ENCODE results near the gene KPTN.

KPTN gene

GRCh38 chr19:47497050-47497766 is 13.2 kb upstream of the KPTN start:
- DNase-seq (ENCODE audit: low read depth, low spot score) = no peak
- TF ChIP-seq CTCF (IDR thresholded peaks at IDR 0.05; ENCODE audit: low read depth, low read length) = no peak
- no peak overlapping the region for H3K4me3 ChIP-seq (ENCODE audit: low read depth, low read length)
- in situ Hi-C loops (cut with HindIII; ENCODE audit: low sequenced_read_pairs) = no loop called here

- TF ChIP-seq CTCF (IDR thresholded peaks at IDR 0.05; ENCODE audit: low read depth, low read length) = no peak
- no peak for DNase-seq (ENCODE audit: low read depth, low spot score)
Observed at GRCh38 chr19:47495478-47496372, 11.7 kb upstream of the KPTN start.

GRCh38 chr19:47494729-47495128 is 10.7 kb upstream of the KPTN start:
- no peak for TF ChIP-seq CTCF (IDR thresholded peaks at IDR 0.05; ENCODE audit: low read depth, low read length)
- no peak overlapping the region for H3K4me3 ChIP-seq (ENCODE audit: low read depth, low read length)
- no peak for DNase-seq (ENCODE audit: low read depth, low spot score)
- in situ Hi-C loops (cut with HindIII; ENCODE audit: low sequenced_read_pairs) = no loop called here

More at GRCh38 chr19:47495478-47496372, 11.7 kb upstream of the KPTN start:
- in situ Hi-C loops (cut with HindIII; ENCODE audit: low sequenced_read_pairs) = no loop called here
- no peak overlapping the region for H3K4me3 ChIP-seq (ENCODE audit: low read depth, low read length)

GRCh38 chr19:47494211-47494547 is 10.2 kb upstream of the KPTN start:
- no peak for DNase-seq (ENCODE audit: low read depth, low spot score)
- H3K4me3 ChIP-seq (ENCODE audit: low read depth, low read length) = no peak overlapping the region
- no peak for TF ChIP-seq CTCF (IDR thresholded peaks at IDR 0.05; ENCODE audit: low read depth, low read length)
- in situ Hi-C loops (cut with HindIII; ENCODE audit: low sequenced_read_pairs) = no loop called here

DNA sequence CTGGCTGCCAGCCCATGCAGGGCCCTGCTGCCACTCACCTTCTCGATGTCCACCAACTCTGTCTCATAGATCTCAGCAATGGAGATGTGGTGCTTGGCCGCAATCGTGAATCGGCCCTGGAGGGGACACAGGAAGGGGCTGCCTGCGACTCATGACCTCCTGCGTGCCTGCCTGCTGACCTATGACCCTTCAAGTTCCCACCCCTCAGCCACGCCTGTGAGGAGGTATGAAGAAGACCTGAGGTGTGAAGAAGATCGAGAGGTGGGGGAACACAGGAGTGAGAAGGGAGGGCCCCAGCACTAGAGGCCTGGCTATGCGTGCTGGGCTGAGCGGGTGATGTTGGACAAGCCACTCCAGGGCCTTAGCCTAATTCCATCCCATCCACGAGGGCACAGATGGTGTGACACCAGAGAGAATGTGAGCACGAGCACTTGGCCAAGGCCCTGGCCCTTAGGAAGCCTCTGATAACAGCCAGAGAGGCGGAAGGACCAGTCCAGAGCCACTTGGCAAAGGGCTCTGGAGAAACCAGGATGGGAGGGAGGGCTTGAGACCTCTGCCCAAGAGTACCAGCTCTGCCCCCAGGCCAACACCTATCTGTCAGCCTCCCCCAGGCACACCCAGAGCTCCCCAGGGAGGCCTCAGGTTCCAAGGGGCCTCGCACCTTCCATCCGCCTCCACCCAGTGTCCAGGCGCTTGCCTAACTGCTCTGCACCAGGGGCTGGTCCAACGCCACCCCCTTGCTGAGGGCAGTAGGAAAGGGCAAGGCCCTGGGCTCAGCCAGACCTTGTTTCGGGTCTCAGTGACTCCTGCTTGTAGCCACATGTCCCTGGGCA is 9.6 kb upstream of the KPTN start:
- TF ChIP-seq CTCF (IDR thresholded peaks at IDR 0.05; ENCODE audit: low read depth, low read length) = no peak

More for the DNA sequence above, 9.6 kb upstream of the KPTN start:
- in situ Hi-C loops (cut with HindIII; ENCODE audit: low sequenced_read_pairs) = no loop called here
- no peak overlapping the region for H3K4me3 ChIP-seq (ENCODE audit: low read depth, low read length)
- DNase-seq (ENCODE audit: low read depth, low spot score) = no peak

All from astrocyte of the spinal cord (primary cell).